HepG2 (cell line): ENCODE results near the gene ARFGAP3. TPM values are rescaled to one million over a fixed set of nuclear protein-coding genes. Genes with fewer than 3 reads are reported as not detected.

Source experiments
- CENPT ChIP-seq: sonication (generic); formaldehyde crosslinking; IDR thresholded peaks from 2 replicates; pipeline ENCODE4 v1.8.0; 2022; ENCODE audit warnings: low read depth, mild to moderate bottlenecking, moderate library complexity, missing genetic modification reagents
- DNMT3B ChIP-seq: conservative IDR thresholded peaks from 2 replicates; pipeline ENCODE4 v1.6.1; 2016; ENCODE audit warnings: missing biosample characterization, control low read depth
- KLF11 ChIP-seq: IDR thresholded peaks from 2 replicates; pipeline ENCODE4 v1.6.1; 2016; ENCODE audit warnings: missing compliant biosample characterization
- MYC ChIP-seq: sonication (generic); formaldehyde crosslinking; IDR thresholded peaks from 2 replicates; pipeline ENCODE4 v1.9.0; 2021; ENCODE audit warnings: missing genetic modification reagents, borderline replicate concordance
- PLRG1 ChIP-seq: fragments of 450-650 bp; conservative IDR thresholded peaks from 2 replicates; pipeline ENCODE4 v1.6.1; 2016
- PPARG ChIP-seq: conservative IDR thresholded peaks from 2 replicates; pipeline ENCODE4 v1.6.1; 2016; ENCODE audit warnings: missing biosample characterization, missing genetic modification reagents
- RXRA ChIP-seq: sonication (generic); formaldehyde crosslinking; IDR thresholded peaks from 2 replicates; pipeline ENCODE4 v1.5.1; 2020; ENCODE audit warnings: missing genetic modification reagents
- SMAD1 ChIP-seq: sonication (generic); formaldehyde crosslinking; IDR thresholded peaks from 2 replicates; pipeline ENCODE4 v1.4.0; 2020; ENCODE audit warnings: missing genetic modification reagents, low read depth, mild to moderate bottlenecking, borderline replicate concordance
- THYN1 ChIP-seq: sonication (generic); formaldehyde crosslinking; IDR thresholded peaks from 2 replicates; pipeline ENCODE4 v1.8.1; 2023; ENCODE audit warnings: low read depth, mild to moderate bottlenecking, moderate library complexity, missing genetic modification reagents, borderline replicate concordance
- ZBTB7B ChIP-seq: sonication (generic); formaldehyde crosslinking; IDR thresholded peaks from 2 replicates; pipeline ENCODE4 v1.4.0; 2020; ENCODE audit warnings: missing genetic modification reagents
- ZIK1 ChIP-seq: sonication (generic); formaldehyde crosslinking; IDR thresholded peaks from 2 replicates; pipeline ENCODE4 v1.5.0; 2020; ENCODE audit warnings: mild to moderate bottlenecking, low read depth, missing genetic modification reagents, borderline replicate concordance
- ZNF17 ChIP-seq: sonication (generic); formaldehyde crosslinking; IDR thresholded peaks from 2 replicates; pipeline ENCODE4 v1.5.0; 2020; ENCODE audit warnings: mild to moderate bottlenecking, missing genetic modification reagents
- ZNF468 ChIP-seq: sonication (generic); formaldehyde crosslinking; IDR thresholded peaks from 2 replicates; pipeline ENCODE4 v1.8.0; 2022; ENCODE audit warnings: mild to moderate bottlenecking, moderate library complexity, missing genetic modification reagents
- ZNF563 ChIP-seq: sonication (generic); formaldehyde crosslinking; IDR thresholded peaks from 2 replicates; pipeline ENCODE4 v1.8.0; 2022; ENCODE audit warnings: mild to moderate bottlenecking, moderate library complexity, missing genetic modification reagents
- ZNF629 ChIP-seq: sonication (generic); formaldehyde crosslinking; conservative IDR thresholded peaks from 2 replicates; pipeline ENCODE4 v1.5.0; 2020; ENCODE audit warnings: missing genetic modification reagents
- ZNF878 ChIP-seq: sonication (generic); formaldehyde crosslinking; IDR thresholded peaks from 2 replicates; pipeline ENCODE4 v1.8.1; 2023; ENCODE audit warnings: mild to moderate bottlenecking, missing genetic modification reagents, moderate library complexity
- ZSCAN30 ChIP-seq: sonication (generic); formaldehyde crosslinking; IDR thresholded peaks from 2 replicates; pipeline ENCODE4 v1.5.0; 2020; ENCODE audit warnings: mild to moderate bottlenecking, missing genetic modification reagents
- polyA plus RNA-seq, 8 experiments: library from polyadenylated mRNA; depleted of rRNA in 3 of 8; stranded (reverse) in 7 of 8; unstranded in 1 of 8; fragments of >200 nt; fragmentation: Illumina TruSeq in 4 of 8; extraction: Trizol in 4 of 8; gene quantifications; 2 replicates each; pipeline versions ENCODE4 v1.2.1 to v1.2.3, GENCODE V29; 2011 to 2016; ENCODE audit warnings: low read depth in 4 of 8, missing spikeins in 1 of 8, mixed read lengths in 1 of 8; ENCODE audit not compliant: insufficient read depth in 1 of 8
- total RNA-seq, 5 experiments: library from RNA; depleted of rRNA; stranded (reverse); fragments of >200 nt; fragmentation: Illumina TruSeq; extraction: Trizol; gene quantifications; 2 replicates each; pipeline ENCODE4 v1.2.3, GENCODE V29; 2016; ENCODE audit warnings: low read depth in 1 of 5
- TF ChIP-seq, protein P1 (sequence below): sonication (generic); formaldehyde crosslinking; conservative IDR thresholded peaks from 2 replicates; pipeline ENCODE4 v1.4.0; 2020; ENCODE audit warnings: mild to moderate bottlenecking, missing genetic modification reagents, moderate library complexity
- TF ChIP-seq, protein P2 (sequence below): IDR thresholded peaks from 2 replicates; pipeline ENCODE4 v1.6.1; 2016; ENCODE audit warnings: low read depth, control low read depth
- TF ChIP-seq, protein P3 (sequence below): sonication (generic); formaldehyde crosslinking; IDR thresholded peaks from 2 replicates; pipeline ENCODE4 v1.4.0; 2020; ENCODE audit warnings: mild to moderate bottlenecking, missing genetic modification reagents

ARFGAP3 gene
- total and polyA plus RNA-seq, 2 of the 13 experiments (the other 11 are each of a cell fraction or from before 2014, with no cell fraction given) = 41.7 to 61.6 TPM

DNA sequence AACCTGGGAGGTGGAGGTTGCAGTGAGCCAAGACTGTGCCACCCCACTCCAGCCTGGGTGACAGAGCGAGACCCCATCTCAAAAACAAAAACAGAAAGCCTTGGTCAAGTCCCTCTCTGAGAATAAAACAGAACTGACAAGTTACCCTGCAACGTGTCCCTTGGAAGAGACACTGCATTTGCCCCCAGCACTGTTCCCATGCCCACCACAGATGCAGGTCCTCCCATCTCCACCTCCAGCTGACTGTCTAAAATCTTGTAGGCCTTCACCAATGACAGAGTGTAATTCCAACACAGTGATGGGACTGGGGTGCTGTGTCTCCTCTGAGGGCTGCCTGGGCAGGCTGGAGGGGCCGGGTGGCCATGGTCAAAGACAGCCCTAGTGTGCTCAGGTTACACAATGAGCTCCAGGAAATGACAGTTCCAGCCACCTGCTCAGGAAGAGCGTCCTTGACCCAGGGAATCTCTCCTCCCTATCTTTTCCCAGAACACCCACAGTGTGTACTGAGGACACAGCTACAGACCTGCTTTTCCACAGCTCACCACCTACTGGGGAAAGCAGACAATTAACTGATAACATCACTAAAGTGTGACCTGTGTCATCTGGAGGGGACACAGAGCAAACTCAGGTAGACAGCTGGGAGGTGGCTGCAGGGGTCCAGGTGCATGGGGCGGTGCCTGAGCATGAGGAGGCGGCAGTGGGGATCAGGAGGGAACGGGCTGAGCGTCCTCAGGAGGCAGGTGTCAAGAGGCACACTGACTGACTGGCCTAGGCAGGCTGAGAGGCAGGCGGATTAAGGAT lies 56.4 kb downstream of the ARFGAP3 start (continued):
- TF ChIP-seq THYN1 (CRISPR knock-in tag) = no peak
- TF ChIP-seq, protein P1, sequence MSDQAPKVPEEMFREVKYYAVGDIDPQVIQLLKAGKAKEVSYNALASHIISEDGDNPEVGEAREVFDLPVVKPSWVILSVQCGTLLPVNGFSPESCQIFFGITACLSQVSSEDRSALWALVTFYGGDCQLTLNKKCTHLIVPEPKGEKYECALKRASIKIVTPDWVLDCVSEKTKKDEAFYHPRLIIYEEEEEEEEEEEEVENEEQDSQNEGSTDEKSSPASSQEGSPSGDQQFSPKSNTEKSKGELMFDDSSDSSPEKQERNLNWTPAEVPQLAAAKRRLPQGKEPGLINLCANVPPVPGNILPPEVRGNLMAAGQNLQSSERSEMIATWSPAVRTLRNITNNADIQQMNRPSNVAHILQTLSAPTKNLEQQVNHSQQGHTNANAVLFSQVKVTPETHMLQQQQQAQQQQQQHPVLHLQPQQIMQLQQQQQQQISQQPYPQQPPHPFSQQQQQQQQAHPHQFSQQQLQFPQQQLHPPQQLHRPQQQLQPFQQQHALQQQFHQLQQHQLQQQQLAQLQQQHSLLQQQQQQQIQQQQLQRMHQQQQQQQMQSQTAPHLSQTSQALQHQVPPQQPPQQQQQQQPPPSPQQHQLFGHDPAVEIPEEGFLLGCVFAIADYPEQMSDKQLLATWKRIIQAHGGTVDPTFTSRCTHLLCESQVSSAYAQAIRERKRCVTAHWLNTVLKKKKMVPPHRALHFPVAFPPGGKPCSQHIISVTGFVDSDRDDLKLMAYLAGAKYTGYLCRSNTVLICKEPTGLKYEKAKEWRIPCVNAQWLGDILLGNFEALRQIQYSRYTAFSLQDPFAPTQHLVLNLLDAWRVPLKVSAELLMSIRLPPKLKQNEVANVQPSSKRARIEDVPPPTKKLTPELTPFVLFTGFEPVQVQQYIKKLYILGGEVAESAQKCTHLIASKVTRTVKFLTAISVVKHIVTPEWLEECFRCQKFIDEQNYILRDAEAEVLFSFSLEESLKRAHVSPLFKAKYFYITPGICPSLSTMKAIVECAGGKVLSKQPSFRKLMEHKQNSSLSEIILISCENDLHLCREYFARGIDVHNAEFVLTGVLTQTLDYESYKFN (CRISPR knock-in tag) = peak; percentile 96
- no peak for TF ChIP-seq ZNF17 (CRISPR knock-in tag)
- TF ChIP-seq PLRG1 = no peak
- TF ChIP-seq, protein P2, sequence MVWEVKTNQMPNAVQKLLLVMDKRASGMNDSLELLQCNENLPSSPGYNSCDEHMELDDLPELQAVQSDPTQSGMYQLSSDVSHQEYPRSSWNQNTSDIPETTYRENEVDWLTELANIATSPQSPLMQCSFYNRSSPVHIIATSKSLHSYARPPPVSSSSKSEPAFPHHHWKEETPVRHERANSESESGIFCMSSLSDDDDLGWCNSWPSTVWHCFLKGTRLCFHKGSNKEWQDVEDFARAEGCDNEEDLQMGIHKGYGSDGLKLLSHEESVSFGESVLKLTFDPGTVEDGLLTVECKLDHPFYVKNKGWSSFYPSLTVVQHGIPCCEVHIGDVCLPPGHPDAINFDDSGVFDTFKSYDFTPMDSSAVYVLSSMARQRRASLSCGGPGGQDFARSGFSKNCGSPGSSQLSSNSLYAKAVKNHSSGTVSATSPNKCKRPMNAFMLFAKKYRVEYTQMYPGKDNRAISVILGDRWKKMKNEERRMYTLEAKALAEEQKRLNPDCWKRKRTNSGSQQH (CRISPR knock-in tag) = peak; percentile 86
- TF ChIP-seq PPARG (CRISPR knock-in tag) = peak; percentile 89
- TF ChIP-seq ZSCAN30 (CRISPR knock-in tag) = no peak
- no peak for TF ChIP-seq SMAD1
- TF ChIP-seq ZBTB7B = peak; percentile 93; the same call in 1 of the 2 replicates
- peak; percentile 81 for TF ChIP-seq MYC (CRISPR knock-in tag)
- TF ChIP-seq ZNF468 = no peak
- TF ChIP-seq, protein P3, sequence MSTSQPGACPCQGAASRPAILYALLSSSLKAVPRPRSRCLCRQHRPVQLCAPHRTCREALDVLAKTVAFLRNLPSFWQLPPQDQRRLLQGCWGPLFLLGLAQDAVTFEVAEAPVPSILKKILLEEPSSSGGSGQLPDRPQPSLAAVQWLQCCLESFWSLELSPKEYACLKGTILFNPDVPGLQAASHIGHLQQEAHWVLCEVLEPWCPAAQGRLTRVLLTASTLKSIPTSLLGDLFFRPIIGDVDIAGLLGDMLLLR (CRISPR knock-in tag) = no peak
- TF ChIP-seq ZNF563 (CRISPR knock-in tag) = no peak; the same call in 1 of the 2 replicates
- no peak for TF ChIP-seq ZIK1 (CRISPR knock-in tag)
- peak; percentile 29; the same call in 1 of the 2 replicates for TF ChIP-seq ZNF878 (CRISPR knock-in tag)
- TF ChIP-seq KLF11 (CRISPR knock-in tag) = peak; percentile 47; the same call in 1 of the 2 replicates
- TF ChIP-seq RXRA (CRISPR knock-in tag) = peak; percentile 99
- TF ChIP-seq DNMT3B (CRISPR knock-in tag) = no peak
- TF ChIP-seq CENPT (CRISPR knock-in tag) = no peak
- TF ChIP-seq ZNF629 = 0 out of 2 replicates have a peak, but pooled peaks have one; percentile 48
